Measurements from ENCODE around the gene UBAC2.

UBAC2 gene

DNA sequence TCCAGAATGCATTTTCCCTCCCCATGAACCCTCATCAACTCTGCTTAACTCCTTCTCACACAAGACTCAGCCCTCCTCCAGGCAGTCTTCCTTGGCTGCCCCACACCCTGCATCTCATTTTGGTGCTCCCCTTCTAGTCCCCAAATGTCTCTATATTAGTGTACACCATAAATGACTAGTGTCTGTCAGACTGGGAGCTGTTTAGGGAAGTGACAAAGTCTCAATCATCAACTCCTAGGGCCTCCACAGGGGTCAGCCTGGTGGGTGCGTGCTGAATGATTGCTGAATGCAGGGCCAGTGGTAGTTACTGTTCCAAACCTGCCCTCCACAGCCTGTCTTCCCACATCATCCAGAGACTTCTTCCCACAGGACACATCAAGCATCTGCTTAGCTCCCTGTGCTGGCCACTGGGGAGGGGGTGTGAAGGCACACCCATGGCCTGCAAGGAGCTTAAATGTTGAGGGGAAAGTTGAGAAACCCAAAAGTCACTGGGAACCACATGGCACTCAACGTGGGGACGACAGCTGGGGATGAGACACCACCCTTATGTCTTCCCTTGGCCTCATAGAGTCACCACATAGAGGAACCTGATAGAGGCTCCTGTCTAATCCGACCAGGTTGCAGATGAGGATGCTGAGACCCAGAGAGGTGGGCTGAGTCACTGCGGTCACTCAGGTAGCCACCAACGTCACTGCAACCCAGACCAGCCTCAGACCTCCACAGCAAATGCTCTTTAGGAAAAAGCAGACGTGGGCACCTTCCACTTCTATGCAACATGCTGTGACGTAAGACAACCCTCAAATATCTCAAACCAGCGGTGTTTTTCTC, 221.3 kb downstream of the UBAC2 start:
- no peak for DNase-seq

GRCh38 chr13:99422586-99423220, 222.0 kb downstream of the UBAC2 start:
- DNase-seq: no peak

DNA sequence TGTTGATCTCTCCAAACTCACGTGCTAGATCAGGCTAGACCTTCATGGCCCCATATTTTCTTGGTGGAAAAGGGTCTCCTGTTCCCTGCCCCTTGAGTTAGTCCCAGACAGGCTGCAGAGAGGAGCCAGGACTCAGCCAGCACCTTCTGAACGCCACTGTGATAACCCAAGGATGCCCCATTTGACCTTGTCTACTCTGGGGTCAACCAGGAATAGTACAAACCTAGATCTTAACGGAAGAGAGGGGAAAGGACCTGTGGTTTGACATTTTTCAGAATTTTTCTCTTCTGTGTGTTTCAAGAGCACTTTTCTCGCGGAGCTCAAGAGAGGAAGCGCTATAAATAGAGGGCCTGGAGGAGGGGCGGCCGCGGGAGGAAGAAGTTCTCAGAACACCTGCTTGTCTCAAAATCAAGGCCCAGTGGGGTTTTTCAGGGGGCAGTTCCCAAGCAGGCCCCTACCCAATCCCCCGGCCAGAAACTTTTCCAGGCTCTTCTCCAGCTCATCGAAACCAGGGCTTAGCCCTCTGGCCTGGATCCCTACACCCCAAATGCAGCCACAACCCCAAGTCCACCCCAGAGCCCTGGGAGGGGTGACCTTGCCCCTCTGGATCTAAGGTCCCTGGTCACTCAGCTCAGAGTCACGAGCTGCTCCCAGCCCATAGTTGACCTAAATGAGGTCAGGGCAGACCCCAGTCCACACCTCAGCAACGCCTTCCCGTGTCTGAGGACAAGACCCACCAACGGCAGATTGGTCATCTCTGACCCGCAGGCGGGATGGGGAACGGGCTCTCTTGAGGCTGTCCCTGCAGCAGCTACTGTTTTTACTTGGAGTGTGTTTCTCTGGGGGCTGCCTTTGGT, 225.1 kb downstream of the UBAC2 start:
- no peak for DNase-seq

DNA sequence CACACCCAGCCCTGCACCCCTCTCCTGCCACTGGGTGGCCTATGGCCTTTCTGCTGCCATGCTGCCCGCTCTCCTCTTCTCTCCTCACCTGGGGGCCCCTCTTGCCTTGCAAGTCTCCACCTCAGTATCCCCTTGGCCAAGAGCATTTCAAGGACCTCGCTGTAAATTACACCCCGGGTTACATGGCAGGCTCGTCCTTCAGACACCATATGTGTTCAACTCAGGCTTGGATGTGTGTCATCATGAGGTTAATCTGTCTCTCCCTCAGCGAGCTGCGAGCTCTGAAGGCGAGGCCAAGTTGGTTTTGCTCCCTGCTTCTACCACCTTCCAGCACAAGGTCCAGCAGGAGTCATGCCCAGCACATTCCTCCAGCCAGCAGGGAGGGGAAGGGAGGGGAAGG, 225.8 kb downstream of the UBAC2 start:
- no peak for DNase-seq

DNA sequence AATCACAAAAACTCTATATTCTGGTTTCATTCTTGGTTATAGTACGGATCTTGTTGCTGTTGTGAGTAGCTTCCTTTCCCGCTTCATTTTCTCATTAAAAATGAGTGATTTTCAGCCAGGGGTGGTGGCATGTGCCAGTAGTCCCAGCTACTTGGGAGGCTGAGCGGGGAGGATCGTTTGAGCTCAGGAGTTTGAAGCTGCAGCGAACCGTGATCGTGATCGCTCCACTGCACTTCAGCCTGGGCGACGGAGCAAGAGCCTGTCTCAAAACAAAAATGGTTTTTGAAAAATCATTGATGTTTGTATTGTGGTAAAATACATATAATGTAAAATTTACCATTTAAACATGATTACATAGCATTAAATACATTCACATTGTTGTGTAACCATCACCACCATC, 229.0 kb downstream of the UBAC2 start:
- no peak for DNase-seq

GRCh38 chr13:99431927-99432608, 231.4 kb downstream of the UBAC2 start:
- no peak for DNase-seq

GRCh38 chr13:99432609-99433542, 232.2 kb downstream of the UBAC2 start:
- peak; percentile 73 for DNase-seq

- DNase-seq: no peak
Measured at GRCh38 chr13:99433543-99434075, 233.0 kb downstream of the UBAC2 start.

DNA sequence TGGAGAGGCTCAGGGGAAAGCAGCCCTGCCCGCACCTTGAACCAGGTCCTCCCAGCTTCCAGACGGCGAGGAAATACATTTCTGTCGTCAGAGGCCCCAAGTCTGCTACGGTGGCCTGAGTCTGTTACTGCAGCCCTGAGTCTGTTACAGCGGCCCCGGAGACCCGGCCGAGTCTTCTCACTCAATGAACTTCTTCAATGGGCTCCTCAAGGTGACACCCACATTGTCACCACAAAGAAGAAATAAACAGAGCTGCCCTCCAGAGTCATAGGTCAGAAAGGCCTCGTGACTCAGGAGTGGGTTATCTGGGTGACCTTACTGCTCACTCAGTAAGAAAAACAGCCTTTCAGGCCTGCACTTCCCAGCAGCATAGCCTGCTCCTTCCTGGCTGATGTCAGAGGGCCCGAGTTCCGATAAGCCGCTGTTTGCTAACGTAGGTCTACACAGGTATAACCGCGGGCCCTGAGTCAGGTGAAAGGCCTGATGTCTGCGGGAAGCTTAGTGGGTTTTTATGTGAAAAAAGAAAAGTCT, 233.7 kb downstream of the UBAC2 start:
- peak; percentile 52 for DNase-seq

DNA sequence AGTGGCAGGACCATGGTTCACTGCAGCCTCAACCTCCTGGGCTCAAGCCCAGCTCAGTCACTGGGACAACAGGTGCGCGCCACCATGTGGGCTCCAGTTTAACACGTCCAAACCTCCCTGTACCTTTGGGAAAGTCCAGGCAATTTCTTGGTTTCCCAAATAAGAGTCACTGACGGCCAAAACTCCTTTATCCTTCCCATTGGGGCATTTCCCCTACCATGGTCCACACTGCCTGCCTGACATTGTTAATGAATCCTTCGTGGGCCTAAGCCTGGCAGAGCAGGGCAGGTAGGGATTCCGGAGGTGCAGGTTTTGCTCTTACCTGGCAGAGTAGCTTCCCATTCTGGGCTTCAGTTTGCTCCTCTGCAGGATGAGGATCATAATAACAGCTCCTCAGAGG, 234.5 kb downstream of the UBAC2 start:
- no peak for DNase-seq

GRCh38 chr13:99435998-99436397, 235.3 kb downstream of the UBAC2 start:
- no peak for DNase-seq
